ENCODE measurements around the gene ALK.

The ALK gene

GRCh38 chr2:29487967-29488555, 433.3 kb downstream of the ALK start:
- DNase-seq (ENCODE audit: low read depth): no peak

DNA sequence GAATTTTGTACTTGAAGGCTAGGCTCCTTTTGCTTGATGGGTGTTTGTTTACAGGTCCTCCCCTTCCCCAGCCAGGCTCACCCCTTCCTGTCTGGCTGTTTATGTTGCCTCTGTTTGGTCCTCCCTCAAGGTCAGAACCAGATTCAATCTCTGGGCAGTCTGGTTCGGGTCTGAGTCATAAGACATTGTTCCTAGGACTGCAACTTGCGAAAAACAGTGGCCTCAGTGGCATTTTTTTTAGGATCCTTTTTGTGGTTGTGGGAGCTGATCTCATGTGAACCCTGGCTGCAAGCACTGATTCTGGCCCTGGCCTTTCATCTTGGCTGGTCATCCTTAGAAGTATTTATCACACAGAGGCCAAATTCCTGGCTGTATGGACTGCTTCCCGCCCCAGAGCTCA, 435.8 kb downstream of the ALK start:
- peak; percentile 15 for DNase-seq (ENCODE audit: low read depth)

- DNase-seq (ENCODE audit: low read depth): no peak
Measured at GRCh38 chr2:29485117-29485516, 436.3 kb downstream of the ALK start.

- DNase-seq (ENCODE audit: low read depth): no peak
Measured at GRCh38 chr2:29482867-29483266, 438.5 kb downstream of the ALK start.

GRCh38 chr2:29482348-29482747, 439.0 kb downstream of the ALK start:
- DNase-seq (ENCODE audit: low read depth): no peak

- no peak for DNase-seq (ENCODE audit: low read depth)
Measured at GRCh38 chr2:29481313-29481712, 440.1 kb downstream of the ALK start.

GRCh38 chr2:29480426-29480825, 441.0 kb downstream of the ALK start:
- DNase-seq (ENCODE audit: low read depth): no peak

GRCh38 chr2:29479401-29479800, 442.0 kb downstream of the ALK start:
- no peak for DNase-seq (ENCODE audit: low read depth)

DNA sequence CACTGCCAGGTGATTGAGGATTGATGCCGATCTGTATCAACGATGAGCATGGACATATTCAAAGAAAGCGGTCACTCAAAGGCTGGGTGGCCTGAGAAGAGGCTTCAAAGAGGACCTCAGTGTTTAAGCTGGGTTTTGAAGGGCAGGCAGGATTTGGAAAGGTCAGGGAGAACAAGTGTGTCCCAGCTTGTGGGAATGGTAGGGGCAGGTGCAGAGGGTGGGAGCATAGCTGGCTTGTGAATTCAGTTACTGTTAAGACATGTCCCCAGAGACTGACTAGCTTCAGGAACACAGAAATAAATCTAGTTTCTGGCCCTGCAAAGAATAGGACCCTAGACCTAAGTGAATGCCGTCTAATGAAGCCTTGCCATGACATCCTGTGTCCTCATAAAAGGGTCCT, 442.7 kb downstream of the ALK start:
- no peak for DNase-seq (ENCODE audit: low read depth)

GRCh38 chr2:29477186-29477585, 444.2 kb downstream of the ALK start:
- DNase-seq (ENCODE audit: low read depth): no peak

DNA sequence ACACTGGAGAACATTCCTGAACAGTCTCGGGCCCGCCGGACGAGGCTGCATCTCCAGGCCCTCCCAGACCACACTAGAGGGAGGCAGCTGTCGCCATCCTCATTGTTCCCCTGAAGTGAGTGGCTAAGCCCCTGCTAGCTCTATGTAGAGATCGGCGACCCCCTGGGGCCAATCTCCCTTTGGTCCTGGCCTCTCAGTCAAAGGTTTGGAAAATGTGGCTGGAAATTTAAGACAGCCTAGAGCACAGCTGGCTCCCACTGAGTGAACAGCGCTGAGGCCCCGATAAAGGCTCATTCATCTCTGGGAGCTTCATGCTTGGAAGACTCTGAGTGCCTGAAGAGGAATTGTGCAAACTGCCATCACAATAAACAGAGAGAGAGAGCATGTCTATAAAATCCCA, 445.9 kb downstream of the ALK start:
- DNase-seq (ENCODE audit: low read depth): no peak

DNA sequence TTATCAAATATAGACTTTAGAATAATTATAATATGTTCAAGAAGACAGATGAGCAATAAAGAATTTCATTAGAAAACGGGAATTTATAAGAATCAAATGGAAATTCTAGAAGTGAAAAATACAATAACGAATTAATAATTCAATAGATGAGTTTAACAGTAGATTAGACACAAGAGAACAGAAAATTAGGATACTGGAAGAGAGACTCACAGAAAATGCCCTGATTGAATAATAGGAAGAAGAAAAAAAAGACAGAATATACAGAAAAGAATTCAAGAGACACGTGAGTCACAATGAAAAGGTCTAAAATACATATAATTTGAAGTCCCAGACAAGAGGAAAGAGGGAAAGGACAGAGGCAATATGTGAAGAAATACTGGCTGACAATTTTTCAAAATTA, 451.4 kb downstream of the ALK start:
- no peak for DNase-seq (ENCODE audit: low read depth)

- no peak for DNase-seq (ENCODE audit: low read depth)
Measured at GRCh38 chr2:29469516-29469915, 451.9 kb downstream of the ALK start.

DNA sequence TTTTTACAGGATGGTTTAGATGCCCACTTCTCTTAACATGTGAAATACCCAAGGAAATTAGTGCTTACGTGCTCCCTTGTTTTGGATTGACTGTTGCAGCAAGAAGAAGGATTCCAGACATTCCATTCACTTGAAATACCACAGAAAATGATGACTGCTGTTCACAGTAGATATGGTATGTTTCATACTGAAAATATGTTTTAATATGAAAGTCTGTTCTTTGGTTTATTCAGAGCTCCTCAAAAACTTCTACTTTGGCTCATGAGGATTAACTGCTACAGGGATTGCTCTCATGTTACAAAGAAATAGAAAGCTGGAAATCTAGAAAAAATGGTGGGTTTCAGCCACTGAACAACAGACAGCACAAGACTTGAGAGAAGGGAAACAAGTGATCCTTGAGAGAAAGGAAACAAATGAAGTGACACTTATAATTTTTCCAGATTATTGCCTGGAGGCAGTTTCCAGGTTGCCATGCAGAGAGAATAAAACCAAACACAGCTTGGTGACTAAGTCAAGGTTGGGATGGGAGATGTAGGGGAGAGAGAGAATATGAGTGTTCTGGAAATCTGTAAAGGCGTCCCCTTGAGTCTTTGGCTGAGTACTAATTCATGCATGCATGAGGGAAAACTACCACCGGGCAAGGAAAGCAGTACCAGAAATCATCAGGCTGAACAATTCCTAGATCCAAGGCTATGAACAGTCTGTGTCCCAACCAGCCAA, 458.0 kb downstream of the ALK start:
- peak; percentile 89 for DNase-seq (ENCODE audit: low read depth)

GRCh38 chr2:29462293-29462692, 459.1 kb downstream of the ALK start:
- peak; percentile 87 for DNase-seq (ENCODE audit: low read depth)

DNA sequence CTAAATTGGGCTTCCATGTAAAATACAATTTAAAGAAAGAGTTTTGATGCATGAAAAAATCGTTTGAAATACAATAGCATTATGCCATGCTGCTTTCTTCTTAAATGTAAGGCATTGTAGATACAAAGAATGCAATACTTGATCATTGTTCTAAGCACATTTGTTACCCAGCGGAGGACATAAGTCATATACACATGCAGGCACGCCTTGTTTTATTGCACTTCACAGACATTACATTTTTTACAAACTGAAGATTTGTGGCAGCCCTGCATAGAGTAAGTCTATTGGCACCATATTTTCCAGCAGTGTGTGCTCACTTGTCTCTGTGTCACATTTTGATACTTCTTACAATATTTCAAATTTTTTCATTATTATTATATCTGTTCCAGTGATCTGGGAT, 461.2 kb downstream of the ALK start:
- DNase-seq (ENCODE audit: low read depth): no peak

DNA sequence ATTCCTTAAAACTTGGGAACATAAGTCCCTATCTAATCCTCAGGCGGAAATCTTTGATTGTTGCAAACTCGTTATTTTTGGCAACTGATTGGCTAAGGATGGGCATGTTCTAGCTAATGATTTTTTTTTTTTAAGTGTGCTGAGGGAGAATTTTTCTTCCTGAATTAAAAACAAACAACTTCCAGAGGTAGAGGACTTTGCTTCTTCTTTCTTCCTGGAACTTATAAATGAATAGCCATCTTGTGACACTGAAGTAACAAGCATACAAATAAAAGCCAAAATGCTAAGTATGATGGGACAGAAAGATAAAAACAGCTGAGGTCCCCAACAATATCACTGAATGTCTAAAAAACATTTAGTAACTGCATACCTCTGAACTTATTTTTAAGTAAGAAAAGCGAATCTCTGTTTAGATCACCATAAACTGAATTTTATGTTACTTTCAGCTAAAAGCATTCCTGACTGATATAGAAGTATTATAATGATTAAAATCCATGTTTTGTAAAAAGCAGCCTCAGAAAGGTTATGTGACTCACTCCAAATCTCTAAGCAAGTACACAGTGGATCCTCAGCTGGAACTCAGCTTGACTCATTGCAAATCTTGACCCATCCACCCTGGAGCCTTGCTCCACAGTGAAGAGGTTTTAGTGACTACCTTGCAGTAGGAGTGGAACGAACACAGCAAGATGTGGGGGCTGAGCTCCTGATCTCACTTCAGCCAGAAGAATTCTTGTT, 461.8 kb downstream of the ALK start:
- peak; percentile 82 for DNase-seq (ENCODE audit: low read depth)

GRCh38 chr2:29456429-29456828, 465.0 kb downstream of the ALK start:
- DNase-seq (ENCODE audit: low read depth): no peak

- no peak for DNase-seq (ENCODE audit: low read depth)
Measured at GRCh38 chr2:29455200-29455860, 466.1 kb downstream of the ALK start.

DNA sequence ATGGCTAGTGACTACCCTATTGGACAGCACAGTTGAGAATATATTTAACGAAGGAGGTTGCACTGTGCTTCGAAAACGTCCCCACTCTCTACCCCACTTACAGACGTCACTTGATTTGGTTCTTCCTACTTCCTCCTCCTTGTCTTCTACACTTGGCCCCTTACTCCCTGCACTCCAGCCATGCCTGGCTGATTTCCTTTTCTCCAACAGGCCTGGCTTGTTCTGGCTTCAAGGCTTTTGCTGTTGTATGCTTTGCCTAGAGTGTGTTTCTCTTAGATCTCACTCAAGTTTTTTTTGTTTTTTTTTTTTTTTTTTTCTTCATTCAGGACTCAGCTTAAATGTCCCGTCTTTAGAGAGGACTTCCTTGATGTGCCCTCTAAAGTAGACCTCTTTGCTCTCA, 469.4 kb downstream of the ALK start:
- no peak for DNase-seq (ENCODE audit: low read depth)

DNA sequence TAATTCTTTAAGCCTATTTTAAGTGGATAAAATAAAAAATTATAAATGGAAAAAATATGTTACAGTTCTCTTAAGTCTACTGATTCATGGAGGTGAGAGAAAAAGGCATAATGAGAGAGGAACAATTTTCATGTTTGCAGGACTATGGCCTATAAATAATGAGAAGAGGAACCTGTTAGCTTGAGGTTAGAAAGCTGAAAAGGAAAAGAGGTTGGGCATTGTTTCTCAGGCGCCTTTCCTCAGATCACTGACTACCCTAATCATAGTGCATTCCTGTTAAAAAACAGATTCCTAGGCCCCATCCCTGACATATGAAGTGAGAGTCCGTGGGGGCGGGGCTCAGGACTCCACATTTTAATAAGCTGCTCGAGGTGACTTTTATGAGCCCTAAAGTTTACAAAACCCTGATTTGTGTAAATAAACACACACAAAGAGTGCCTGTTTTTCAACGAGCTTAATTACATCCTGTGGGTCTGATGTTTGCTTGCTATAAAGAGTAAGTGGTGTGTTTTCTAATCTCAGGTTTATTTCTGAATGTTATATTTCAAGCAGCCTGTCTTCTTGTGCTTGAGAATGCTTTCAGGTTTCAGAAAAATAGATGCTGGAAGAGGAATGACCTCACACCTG, 470.7 kb downstream of the ALK start:
- no peak for DNase-seq (ENCODE audit: low read depth)

GRCh38 chr2:29449499-29449898, 471.9 kb downstream of the ALK start:
- DNase-seq (ENCODE audit: low read depth): no peak
